ENCODE data around the gene GUCA2B. TPM values are rescaled to one million over a fixed set of nuclear protein-coding genes. Genes with fewer than 3 reads are reported as not detected.

GUCA2B gene
- total RNA-seq, 1 donor from 2014 or later = not detected

DNA sequence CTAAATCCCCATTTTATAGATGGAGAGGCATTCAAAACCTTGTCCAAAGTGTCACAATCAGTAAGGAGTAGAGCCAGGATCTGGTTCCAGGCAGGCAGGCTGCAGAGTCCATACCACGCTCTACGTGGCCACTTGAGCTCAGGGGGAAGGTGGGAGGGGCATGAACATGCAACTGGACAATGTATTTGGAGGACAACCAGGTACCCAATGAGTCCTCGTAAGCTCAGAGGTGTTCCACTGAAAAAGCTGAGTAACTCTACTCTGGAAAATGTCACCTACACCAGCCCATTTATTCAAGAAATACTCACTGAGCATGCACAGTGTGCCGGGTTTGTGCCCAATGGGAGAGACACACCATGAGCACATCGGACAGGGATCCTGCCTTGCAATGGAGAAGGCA is 11.2 kb upstream of the GUCA2B start:
- peaks cover 6% of the 10 kb centered on the region for H3K4me1 Mint-ChIP-seq
- H3K27me3 Mint-ChIP-seq (ENCODE audit: low read depth) = peaks cover 14% of the 10 kb centered on the region
- H3K36me3 Mint-ChIP-seq (ENCODE audit: low read depth) = no peaks in the 10 kb centered on the region
- H3K27ac Mint-ChIP-seq (ENCODE audit: unreplicated experiment) = no peak overlapping the region
- no peaks in the 10 kb centered on the region for H3K9me3 Mint-ChIP-seq
- H3K4me3 Mint-ChIP-seq = no peak overlapping the region
- no peak for TF ChIP-seq CTCF (conservative IDR thresholded peaks at IDR 0.05)
- DNase-seq (ENCODE audit: low read depth, low spot score) = no peak

DNA sequence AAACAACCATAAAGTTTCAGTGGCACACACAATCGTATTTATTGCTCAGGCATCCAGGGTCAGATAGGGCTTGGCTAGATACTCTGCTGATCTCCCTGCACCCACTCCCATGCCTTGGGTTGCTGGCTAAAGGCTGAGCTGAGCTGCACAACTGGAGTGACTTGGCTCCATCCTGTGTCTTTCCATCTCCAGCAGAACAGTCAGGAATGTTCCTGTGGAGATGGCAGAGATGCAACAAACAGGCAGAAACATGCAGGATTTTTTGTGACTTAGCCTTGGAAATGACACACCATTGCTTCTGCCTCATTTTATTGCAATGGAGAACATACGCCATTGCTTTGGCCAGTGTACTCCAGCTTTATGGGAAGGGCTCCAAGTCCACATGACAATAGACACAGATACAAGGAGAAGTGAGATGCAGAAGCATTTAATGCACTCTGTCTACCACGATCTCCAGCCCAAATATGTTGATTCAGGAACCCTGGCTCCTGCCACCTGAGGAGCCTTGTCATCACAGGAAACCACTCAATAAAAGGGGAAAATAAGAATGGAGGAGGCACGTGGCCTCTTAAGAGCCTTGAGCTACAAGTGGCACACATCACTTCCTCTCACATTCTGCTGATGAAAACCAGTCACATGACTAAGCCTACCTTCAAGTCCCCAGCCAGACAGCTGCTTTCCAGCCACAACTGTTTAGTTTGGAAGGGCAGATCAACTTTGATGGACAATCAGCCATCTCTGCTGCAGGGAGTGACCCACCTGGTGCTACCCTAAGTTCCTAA is 10.1 kb upstream of the GUCA2B start:
- Mint-ChIP-seq H3K27ac (ENCODE audit: unreplicated experiment) (no peak overlapping the region), H3K36me3 (ENCODE audit: low read depth) (no peaks in the 10 kb centered on the region), H3K27me3 (ENCODE audit: low read depth) (peaks cover 14% of the 10 kb centered on the region), H3K9me3 (no peaks in the 10 kb centered on the region), H3K4me1 (no peaks in the 10 kb centered on the region), H3K4me3 (no peak overlapping the region)
- no peak for TF ChIP-seq CTCF (conservative IDR thresholded peaks at IDR 0.05)
- DNase-seq (ENCODE audit: low read depth, low spot score) = no peak

- Mint-ChIP-seq H3K36me3 (ENCODE audit: low read depth) (no peaks in the 10 kb centered on the region), H3K4me3 (no peak overlapping the region), H3K27ac (ENCODE audit: unreplicated experiment) (no peak overlapping the region), H3K9me3 (no peaks in the 10 kb centered on the region), H3K27me3 (ENCODE audit: low read depth) (peaks cover 14% of the 10 kb centered on the region), H3K4me1 (no peaks in the 10 kb centered on the region)
- TF ChIP-seq CTCF (conservative IDR thresholded peaks at IDR 0.05) = no peak
- no peak for DNase-seq (ENCODE audit: low read depth, low spot score)
Observed at GRCh38 chr1:42143896-42144710, 9.1 kb upstream of the GUCA2B start.

GRCh38 chr1:42144711-42145388 is 8.4 kb upstream of the GUCA2B start:
- Mint-ChIP-seq H3K27me3 (ENCODE audit: low read depth) (peaks cover 19% of the 10 kb centered on the region), H3K9me3 (no peaks in the 10 kb centered on the region), H3K27ac (ENCODE audit: unreplicated experiment) (no peak overlapping the region), H3K4me3 (no peak overlapping the region), H3K36me3 (ENCODE audit: low read depth) (no peaks in the 10 kb centered on the region), H3K4me1 (no peaks in the 10 kb centered on the region)
- no peak for TF ChIP-seq CTCF (conservative IDR thresholded peaks at IDR 0.05)
- no peak for DNase-seq (ENCODE audit: low read depth, low spot score)

DNA sequence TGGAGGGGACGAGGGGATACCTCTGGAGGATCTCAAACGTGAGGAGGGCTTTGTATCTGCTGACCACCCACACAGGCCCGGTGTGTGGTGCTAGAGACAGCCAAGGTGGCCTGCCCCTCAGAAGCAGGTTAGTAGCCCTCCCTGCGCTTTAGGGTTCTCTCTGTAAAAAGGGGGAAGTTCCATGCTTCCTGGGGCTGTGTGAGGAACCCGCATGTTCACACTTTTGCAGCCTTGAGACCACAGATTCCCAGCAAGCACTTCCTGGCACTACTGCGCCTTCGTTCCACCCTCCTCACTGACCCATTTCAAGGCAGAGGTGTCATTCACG is 7.9 kb upstream of the GUCA2B start:
- H3K9me3 Mint-ChIP-seq = no peaks in the 10 kb centered on the region
- H3K4me1 Mint-ChIP-seq = no peaks in the 10 kb centered on the region
- no peak for TF ChIP-seq CTCF (conservative IDR thresholded peaks at IDR 0.05)
- no peak overlapping the region for H3K27ac Mint-ChIP-seq (ENCODE audit: unreplicated experiment)
- H3K27me3 Mint-ChIP-seq (ENCODE audit: low read depth) = peaks cover 24% of the 10 kb centered on the region
- H3K4me3 Mint-ChIP-seq = no peak overlapping the region
- no peak for DNase-seq (ENCODE audit: low read depth, low spot score)
- H3K36me3 Mint-ChIP-seq (ENCODE audit: low read depth) = no peaks in the 10 kb centered on the region
